Measurements from ENCODE around the gene ALG9. TPM values are rescaled to one million over a fixed set of nuclear protein-coding genes. Genes with fewer than 3 reads are reported as not detected.

ALG9 gene
- total and polyA plus RNA-seq, 2 donors (not counting 3 experiments of a cell fraction or from before 2014, with no cell fraction given), result 29.1 to 29.4 TPM

GRCh38 chr11:111788051-111788450, 83.3 kb downstream of the ALG9 start:
- intact Hi-C loops (cut with micrococcal nuclease), result no loop called here
- POLR2A ChIA-PET, result no interaction called here

GRCh38 chr11:111785886-111786412, 85.4 kb downstream of the ALG9 start:
- BruUV-seq (replicated peaks), result no TSS peak
- Histone ChIP-seq H3K4me2 (ENCODE audit: insufficient read depth, low read length) (no peak overlapping the region), H2AFZ (ENCODE audit: low read depth, low read length) (no peak overlapping the region), H3K79me2 (ENCODE audit: control insufficient read depth, insufficient read depth, low read length) (no peaks in the 10 kb centered on the region), H4K20me1 (replicated peaks; ENCODE audit: control insufficient read depth, extremely low read depth, insufficient read depth, low read length) (no peaks in the 10 kb centered on the region), H3K36me3 (ENCODE audit: control insufficient read depth in 2 of 2, extremely low read depth in 1 of 2, insufficient read depth in 2 of 2, low read length in 2 of 2) (peaks cover 0 to 3% of the 10 kb centered on the region in 2 experiments), H3K4me1 (ENCODE audit: control insufficient read depth, extremely low read depth, insufficient read depth, low read length) (no peaks in the 10 kb centered on the region), H3K27me3 (ENCODE audit: control insufficient read depth in 2 of 2, insufficient read depth in 2 of 2, low read length in 2 of 2) (no peaks in the 10 kb centered on the region), H3K9ac (replicated peaks; ENCODE audit: extremely low read depth, insufficient read depth, low read length) (no peak overlapping the region), H3K9me1 (replicated peaks; ENCODE audit: control insufficient read depth, extremely low read depth, insufficient read depth, low read length) (no peaks in the 10 kb centered on the region), H3K9me3 (replicated peaks; ENCODE audit: control insufficient read depth, insufficient read depth, low read length) (no peaks in the 10 kb centered on the region), H3K4me3 (replicated peaks in 1 of 3; ENCODE audit: insufficient read depth in 1 of 3, low read depth in 1 of 3, low read length in 3 of 3) (no peak overlapping the region), H3K27ac (ENCODE audit: insufficient read depth, low read depth, low read length) (no peak overlapping the region)
- intact Hi-C loops (cut with micrococcal nuclease) (no loop called here), dilution Hi-C loops (cut with MboI; ENCODE audit: extremely low pct_ligation_motif_present, low sequenced_read_pairs) (no loop called here)
- TF ChIP-seq CTCF (IDR thresholded peaks at IDR 0.05; ENCODE audit: extremely low read depth in 1 of 2, insufficient read depth in 1 of 2, low read depth in 1 of 2, low read length in 2 of 2) (no peak), FOS (IDR thresholded peaks at IDR 0.05; ENCODE audit: borderline replicate concordance, insufficient read depth, low read length) (no peak), POLR2AphosphoS5 (IDR thresholded peaks at IDR 0.05; ENCODE audit: insufficient read depth, low read depth, low read length) (no peak), JUN (IDR thresholded peaks at IDR 0.05; ENCODE audit: borderline replicate concordance, insufficient read depth, insufficient read length, low read depth) (no peak), EZH2 (IDR thresholded peaks at IDR 0.05; ENCODE audit: borderline replicate concordance, low read depth, low read length, severe bottlenecking) (no peak), GATA2 (IDR thresholded peaks at IDR 0.05; ENCODE audit: insufficient read depth, insufficient read length, low read depth, low read length) (no peak)
- FAIRE-seq (no peak), DNase-seq (ENCODE audit: low read depth, low spot score) (no peak)
- ChIA-PET POLR2A (no interaction called here), CTCF (interaction anchor here (1.6 to 2.0 kb wide), 2 partner anchors 9 to 48 kb away, joined by 4 to 18 read pairs; no protein-coding TSS in a partner anchor)

More at GRCh38 chr11:111788051-111788450, 83.3 kb downstream of the ALG9 start:
- no peak overlapping the region for H2AFZ ChIP-seq (ENCODE audit: low read depth, low read length)
- no peak overlapping the region for H3K9ac ChIP-seq (replicated peaks; ENCODE audit: extremely low read depth, insufficient read depth, low read length)
- no peaks in the 10 kb centered on the region for H4K20me1 ChIP-seq (replicated peaks; ENCODE audit: control insufficient read depth, extremely low read depth, insufficient read depth, low read length)
- H3K4me1 ChIP-seq (ENCODE audit: control insufficient read depth, extremely low read depth, insufficient read depth, low read length), result no peaks in the 10 kb centered on the region
- no peaks in the 10 kb centered on the region for H3K9me1 ChIP-seq (replicated peaks; ENCODE audit: control insufficient read depth, extremely low read depth, insufficient read depth, low read length)
- H3K4me3 ChIP-seq (replicated peaks in 1 of 3; ENCODE audit: insufficient read depth in 1 of 3, low read depth in 1 of 3, low read length in 3 of 3), result no peak overlapping the region
- dilution Hi-C loops (cut with MboI; ENCODE audit: extremely low pct_ligation_motif_present, low sequenced_read_pairs), result no loop called here
- TF ChIP-seq EZH2 (IDR thresholded peaks at IDR 0.05; ENCODE audit: borderline replicate concordance, low read depth, low read length, severe bottlenecking) (no peak), POLR2AphosphoS5 (IDR thresholded peaks at IDR 0.05; ENCODE audit: insufficient read depth, low read depth, low read length) (no peak)
- no peak for FAIRE-seq
- H3K79me2 ChIP-seq (ENCODE audit: control insufficient read depth, insufficient read depth, low read length), result no peaks in the 10 kb centered on the region
- no peak overlapping the region for H3K4me2 ChIP-seq (ENCODE audit: insufficient read depth, low read length)
- no peaks in the 10 kb centered on the region for H3K9me3 ChIP-seq (replicated peaks; ENCODE audit: control insufficient read depth, insufficient read depth, low read length)
- CTCF ChIA-PET, result interaction anchor here (0.8 to 1.0 kb wide), 2 partner anchors 10 to 11 kb away, joined by 3 to 4 read pairs; no protein-coding TSS in a partner anchor
- no TSS peak for BruUV-seq (replicated peaks)
- no peak for DNase-seq (ENCODE audit: low read depth, low spot score)
- no peaks in the 10 kb centered on the region for H3K27me3 ChIP-seq (ENCODE audit: control insufficient read depth in 2 of 2, insufficient read depth in 2 of 2, low read length in 2 of 2)
- no peak overlapping the region for H3K27ac ChIP-seq (ENCODE audit: insufficient read depth, low read depth, low read length)
- peaks cover 0 to 3% of the 10 kb centered on the region in 2 experiments for H3K36me3 ChIP-seq (ENCODE audit: control insufficient read depth in 2 of 2, extremely low read depth in 1 of 2, insufficient read depth in 2 of 2, low read length in 2 of 2)

Measured in endothelial cell of umbilical vein (primary cell).